ENCODE data around the gene RASA2.
"Not testable (repeated sequence)": the region's sequence is repeated elsewhere in the genome, so short reads cannot be mapped to it uniquely, and the experiment has no call there.

RASA2 gene

GRCh38 chr3:141498598-141499223 is 11.9 kb downstream of the RASA2 start:
- DNase-seq, result no peak

GRCh38 chr3:141499284-141499683 is 12.5 kb downstream of the RASA2 start:
- no peak for DNase-seq

GRCh38 chr3:141499965-141500364 is 13.1 kb downstream of the RASA2 start:
- DNase-seq, result no peak

- DNase-seq, result no peak
These were observed 13.6 kb downstream of the RASA2 start for GRCh38 chr3:141500397-141500796.

GRCh38 chr3:141505166-141505565 is 18.3 kb downstream of the RASA2 start:
- no peak for DNase-seq

GRCh38 chr3:141506071-141506470 is 19.2 kb downstream of the RASA2 start:
- DNase-seq, result no peak

GRCh38 chr3:141507392-141508066 is 20.7 kb downstream of the RASA2 start:
- DNase-seq, result no peak

- no peak for DNase-seq
These were observed 21.2 kb downstream of the RASA2 start for GRCh38 chr3:141508067-141508436.

- no peak for DNase-seq
These were observed 24.5 kb downstream of the RASA2 start for GRCh38 chr3:141511361-141511760.

GRCh38 chr3:141514382-141514781 is 27.6 kb downstream of the RASA2 start:
- DNase-seq, result no peak

- DNase-seq, result no peak
These were observed 32.8 kb downstream of the RASA2 start for GRCh38 chr3:141519587-141519986.

- DNase-seq, result no peak
These were observed 35.0 kb downstream of the RASA2 start for GRCh38 chr3:141521781-141522180.

GRCh38 chr3:141523615-141524375 is 37.0 kb downstream of the RASA2 start:
- DNase-seq, result no peak

GRCh38 chr3:141524988-141525387 is 38.2 kb downstream of the RASA2 start:
- DNase-seq, result no peak

GRCh38 chr3:141525814-141526213 is 39.0 kb downstream of the RASA2 start:
- DNase-seq, result no peak

- no peak for DNase-seq
These were observed 39.9 kb downstream of the RASA2 start for GRCh38 chr3:141526709-141527108.

- no peak for DNase-seq
These were observed 42.0 kb downstream of the RASA2 start for GRCh38 chr3:141528800-141529199.

- DNase-seq, result no peak
These were observed 42.4 kb downstream of the RASA2 start for GRCh38 chr3:141529256-141529655.

- no peak for DNase-seq
These were observed 43.0 kb downstream of the RASA2 start for GRCh38 chr3:141529717-141530414.

GRCh38 chr3:141530415-141530768 is 43.6 kb downstream of the RASA2 start:
- no peak for DNase-seq

GRCh38 chr3:141532609-141533008 is 45.8 kb downstream of the RASA2 start:
- no peak for DNase-seq

GRCh38 chr3:141536017-141536416 is 49.2 kb downstream of the RASA2 start:
- not testable (repeated sequence) for DNase-seq

GRCh38 chr3:141537856-141538255 is 51.0 kb downstream of the RASA2 start:
- DNase-seq, result no peak

All from NCI-H1694 (cell line).